ENCODE measurements around the gene BACH2. TPM values are rescaled to one million over a fixed set of nuclear protein-coding genes. Genes with fewer than 3 reads are reported as not detected.

BACH2 gene
- total RNA-seq, 1 donor from 2014 or later, result 4.3 TPM

DNA sequence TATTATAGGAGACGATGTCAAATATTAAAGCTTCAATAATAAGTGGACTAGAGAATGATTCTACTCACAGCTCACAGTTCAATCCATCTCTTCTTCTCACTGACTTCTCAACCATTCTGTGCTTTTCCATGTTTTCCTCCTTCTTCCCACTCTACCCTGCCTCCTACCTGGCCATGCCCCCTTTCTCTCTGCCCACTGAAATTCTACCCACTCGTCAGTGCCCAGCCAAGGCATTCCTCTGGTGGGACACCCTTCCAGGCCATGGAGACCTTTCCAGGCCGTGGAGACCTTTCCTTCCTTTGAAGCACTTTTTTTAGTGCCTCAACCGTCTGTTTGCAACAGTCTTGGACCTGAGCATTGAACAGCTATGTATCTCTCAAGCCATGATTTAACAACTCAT, 18.5 kb downstream of the BACH2 start:
- no peak for DNase-seq (ENCODE audit: low spot score)

- DNase-seq (ENCODE audit: low spot score), result no peak
These were observed 19.2 kb downstream of the BACH2 start for GRCh38 chr6:90277302-90278011.

- DNase-seq (ENCODE audit: low spot score), result peak; percentile 73
These were observed 22.1 kb downstream of the BACH2 start for GRCh38 chr6:90274451-90275030.

DNA sequence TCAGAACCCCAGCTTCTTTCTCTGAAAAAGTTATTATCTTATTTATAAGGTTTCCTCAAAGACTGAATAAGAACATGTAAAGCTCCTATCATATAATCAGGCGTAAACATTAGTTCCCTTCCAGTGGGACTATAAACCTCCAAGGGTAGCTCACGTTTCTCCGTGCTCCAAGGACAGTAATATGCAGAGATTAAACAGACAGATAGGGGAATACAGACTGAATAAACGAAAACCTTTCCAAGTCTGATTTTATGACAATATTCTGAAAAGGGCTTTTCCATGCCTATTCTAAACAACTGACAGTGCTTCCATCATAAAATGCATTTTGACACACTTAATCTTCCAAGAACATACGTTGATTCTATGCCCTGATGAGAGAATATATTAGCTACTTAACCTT, 22.8 kb downstream of the BACH2 start:
- no peak for DNase-seq (ENCODE audit: low spot score)

DNA sequence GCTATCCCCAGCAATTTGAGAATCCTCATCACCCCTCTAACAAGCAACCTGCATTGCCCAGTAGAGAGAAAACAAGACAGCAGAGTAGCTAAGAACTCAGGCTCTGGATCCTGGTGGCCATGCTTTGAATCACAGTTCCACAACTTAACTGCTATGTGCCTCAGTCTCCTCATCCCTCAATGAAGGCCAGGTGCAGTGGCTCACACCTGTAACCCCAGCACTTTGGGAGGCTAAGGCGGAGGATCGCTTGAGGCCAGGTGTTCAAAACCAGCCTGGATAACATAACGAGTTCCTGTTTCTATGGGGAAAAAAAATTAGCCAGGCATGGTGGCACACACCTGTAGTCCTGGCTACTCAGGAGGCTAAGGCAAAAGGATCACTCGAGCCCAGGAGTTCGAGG, 23.7 kb downstream of the BACH2 start:
- DNase-seq (ENCODE audit: low spot score), result no peak

- no peak for DNase-seq (ENCODE audit: low spot score)
These were observed 24.8 kb downstream of the BACH2 start for GRCh38 chr6:90271831-90272230.

DNA sequence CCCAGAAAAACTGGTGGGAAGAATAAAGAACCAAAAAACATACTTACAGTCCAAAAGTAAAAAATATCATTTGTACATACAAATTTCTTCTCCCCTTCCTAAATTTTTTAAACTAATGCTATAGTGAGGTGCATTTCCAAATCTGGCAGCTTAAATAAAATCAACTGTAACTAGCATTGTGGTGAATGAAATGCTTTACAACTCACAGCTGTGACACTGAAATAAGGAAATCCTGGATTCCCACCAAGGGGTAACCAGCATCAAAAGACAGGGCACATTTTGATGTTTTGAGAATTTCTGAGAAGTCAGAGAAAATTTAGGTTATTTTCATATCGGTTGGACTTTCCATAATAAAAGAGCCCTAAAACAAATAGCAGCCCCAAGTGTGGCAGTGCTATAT, 27.3 kb downstream of the BACH2 start:
- no peak for DNase-seq (ENCODE audit: low spot score)

DNA sequence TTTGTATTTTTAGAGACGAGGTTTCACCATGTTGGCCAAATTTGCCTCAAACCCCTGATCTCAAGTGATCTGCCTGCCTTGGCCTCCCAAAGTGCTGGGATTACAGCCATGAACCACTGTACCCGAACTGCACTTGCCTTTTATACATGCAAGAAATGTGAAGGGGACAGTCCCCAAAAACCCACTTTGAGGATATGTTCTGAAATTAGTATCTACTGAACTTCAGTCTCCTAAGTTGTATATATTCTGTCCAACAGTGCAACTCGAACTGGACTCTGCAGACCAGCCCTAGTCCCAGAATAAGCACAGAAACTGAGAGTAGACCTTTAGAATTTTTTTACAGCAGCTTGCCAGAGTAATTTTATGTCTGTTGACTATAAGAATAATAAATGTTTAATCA, 28.5 kb downstream of the BACH2 start:
- DNase-seq (ENCODE audit: low spot score), result no peak

DNA sequence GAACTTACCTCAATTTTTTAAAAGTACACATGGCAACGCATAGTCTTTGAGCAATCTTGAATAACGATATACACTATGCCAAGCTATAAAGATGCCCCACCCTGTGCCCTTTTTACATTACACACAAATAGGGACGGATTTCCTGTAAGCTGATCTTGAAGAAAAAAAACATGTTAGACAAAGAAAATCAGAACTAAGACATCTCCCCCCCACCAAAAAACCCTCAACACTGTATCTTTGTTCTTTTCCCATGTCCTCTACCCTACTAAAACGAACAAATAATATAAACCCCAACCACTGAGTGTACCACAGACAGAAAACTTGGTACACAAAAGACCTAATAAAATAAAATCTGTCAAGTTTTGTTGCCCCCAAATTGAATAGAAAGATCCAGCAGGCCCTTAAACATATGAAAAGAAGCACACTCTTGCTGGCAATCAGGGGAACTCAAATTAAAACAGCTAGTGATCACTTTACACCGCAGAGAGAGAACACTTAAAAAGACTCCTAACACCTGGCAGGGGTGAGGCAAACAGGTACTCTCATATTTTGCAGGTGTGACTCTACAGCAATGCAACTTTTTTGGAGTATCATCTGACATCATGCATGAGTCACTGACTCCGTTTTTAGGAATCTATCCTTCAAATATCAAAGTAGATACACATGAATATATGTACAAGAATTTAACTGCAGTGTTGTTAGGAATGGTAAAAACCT, 29.6 kb downstream of the BACH2 start:
- DNase-seq (ENCODE audit: low spot score), result no peak

- DNase-seq (ENCODE audit: low spot score), result no peak
These were observed 32.1 kb downstream of the BACH2 start for GRCh38 chr6:90264561-90264960.

DNA sequence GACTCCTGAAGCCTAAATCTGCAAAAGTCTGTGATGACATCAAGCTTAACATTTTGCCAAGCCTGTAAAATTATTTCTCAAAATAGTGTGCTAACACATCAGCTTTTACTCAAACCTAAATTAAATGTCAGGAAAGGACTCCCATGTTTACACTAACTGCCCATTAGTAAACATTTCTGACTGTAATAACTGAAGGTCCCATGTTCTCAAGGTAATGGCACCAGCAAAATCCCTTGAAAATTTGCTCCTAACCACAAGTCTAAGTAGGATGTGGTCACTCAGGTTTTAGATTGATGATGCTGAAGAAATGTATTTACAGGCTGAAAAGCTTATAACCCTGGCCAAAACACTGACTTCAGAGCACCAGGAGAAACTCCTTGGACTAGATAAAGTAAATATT, 33.0 kb downstream of the BACH2 start:
- no peak for DNase-seq (ENCODE audit: low spot score)

DNA sequence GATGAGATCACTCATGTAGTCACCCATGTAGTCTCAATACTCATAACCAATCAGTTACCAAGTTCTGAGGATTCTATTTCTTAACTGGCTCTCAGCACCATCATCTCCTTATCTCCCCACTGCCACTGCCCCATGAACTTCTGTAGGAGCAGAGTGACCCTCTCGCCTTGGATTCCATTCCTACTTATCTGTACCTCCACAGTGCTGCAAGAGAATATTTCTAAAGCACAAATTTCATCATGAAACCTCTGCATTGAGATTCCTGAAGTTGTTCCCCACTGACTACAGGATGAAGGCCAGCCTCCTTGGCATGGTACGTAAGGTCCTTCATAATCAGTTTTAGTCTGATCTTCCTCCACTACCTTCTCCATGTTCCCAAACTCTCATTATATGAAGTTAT, 34.8 kb downstream of the BACH2 start:
- no peak for DNase-seq (ENCODE audit: low spot score)

DNA sequence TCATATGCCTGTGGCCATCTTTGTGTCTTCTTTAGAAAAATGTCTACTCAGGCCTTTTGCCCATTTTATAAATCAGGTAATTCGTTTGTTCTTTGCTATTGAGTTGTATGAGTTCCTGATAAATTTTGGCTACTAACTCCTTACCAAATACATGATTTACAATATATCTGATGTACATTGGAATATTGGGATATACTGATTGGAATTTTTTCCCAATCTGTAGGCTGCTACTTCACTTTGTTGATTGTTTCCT, 39.2 kb downstream of the BACH2 start:
- no peak for DNase-seq (ENCODE audit: low spot score)

DNA sequence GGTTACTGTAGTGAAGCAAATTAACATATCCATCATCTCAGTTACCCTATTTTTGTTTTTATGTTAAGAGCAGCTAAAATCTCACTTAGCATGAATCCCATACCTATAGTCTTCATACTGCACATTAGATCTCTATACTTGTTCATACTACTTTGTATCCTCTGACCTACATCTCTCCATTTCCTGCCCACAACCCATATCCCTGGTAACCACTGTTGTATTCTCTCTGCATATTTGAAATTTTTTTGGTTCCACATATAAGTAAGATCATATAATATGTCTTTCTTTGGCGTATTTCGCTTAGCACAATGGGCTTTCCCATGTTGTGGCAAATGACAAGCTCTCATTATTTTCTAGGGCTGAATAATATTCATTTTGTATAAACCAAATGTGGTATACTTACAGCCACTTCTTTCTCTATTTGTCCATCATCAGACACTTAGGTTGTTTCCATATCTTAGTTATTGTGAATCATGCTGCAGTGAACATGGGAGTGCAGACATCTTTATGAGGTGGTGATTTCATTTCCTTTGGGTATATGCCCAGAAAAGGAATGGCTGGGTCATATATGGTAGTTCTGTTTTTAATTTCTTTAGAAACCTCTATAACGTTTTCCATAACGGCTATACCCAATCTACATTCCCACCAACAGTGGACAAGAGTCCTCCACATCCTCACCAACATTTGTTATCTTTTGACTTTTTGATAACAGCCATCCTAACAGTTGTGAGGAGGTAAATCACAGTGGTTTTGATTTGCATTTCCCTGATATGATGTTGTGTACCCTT, 39.8 kb downstream of the BACH2 start:
- DNase-seq (ENCODE audit: low spot score), result no peak

DNA sequence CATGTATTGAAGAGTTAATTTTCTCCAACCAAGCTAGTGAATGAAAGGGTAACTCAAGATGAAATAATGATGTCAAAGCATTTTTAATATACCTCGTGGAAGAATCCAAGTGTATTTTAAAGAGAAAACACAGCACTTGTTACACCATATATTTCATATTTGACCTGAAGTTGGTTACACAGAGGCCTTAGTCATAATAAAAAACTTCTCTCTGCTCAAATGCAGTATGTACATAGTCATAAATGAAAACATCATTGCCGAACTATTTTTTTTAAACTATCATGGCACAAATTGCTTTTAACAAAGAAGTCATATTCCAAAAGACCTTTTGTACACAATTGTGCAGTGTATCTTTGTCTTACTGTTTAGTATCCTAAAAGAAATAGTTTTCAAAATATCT, 43.0 kb downstream of the BACH2 start:
- no peak for DNase-seq (ENCODE audit: low spot score)

DNA sequence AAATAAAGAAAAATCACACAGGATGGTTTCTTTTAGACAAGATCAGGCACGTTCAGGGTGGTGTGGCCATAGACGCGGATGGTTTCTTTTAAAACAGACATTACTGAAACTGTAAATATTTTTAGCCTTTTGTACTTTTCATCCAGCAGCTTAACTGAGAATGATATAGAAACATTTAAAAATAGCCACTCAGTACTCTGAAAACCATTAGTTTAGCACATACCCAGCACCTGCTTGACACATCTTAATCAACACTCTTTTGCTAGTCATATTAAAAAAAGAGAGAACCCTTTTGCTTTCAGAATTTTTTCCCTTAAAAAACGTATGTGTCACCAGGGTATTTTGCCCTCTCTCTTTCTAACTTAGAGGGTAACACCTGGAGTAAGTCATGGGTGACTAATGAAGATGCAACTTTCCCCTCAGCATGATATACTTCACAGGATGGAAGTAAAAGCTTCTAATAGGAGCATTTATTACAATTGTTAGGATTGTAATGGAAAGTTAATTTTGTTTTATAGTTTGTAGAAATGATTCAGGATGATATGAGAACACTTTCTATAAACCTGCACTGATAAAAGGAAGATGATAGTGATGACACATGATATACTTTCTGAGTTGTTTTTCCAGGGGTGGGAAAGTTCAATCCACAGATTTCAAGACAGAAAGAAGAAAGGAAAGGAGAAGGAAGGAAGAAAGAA, 45.2 kb downstream of the BACH2 start:
- DNase-seq (ENCODE audit: low spot score), result no peak

DNA sequence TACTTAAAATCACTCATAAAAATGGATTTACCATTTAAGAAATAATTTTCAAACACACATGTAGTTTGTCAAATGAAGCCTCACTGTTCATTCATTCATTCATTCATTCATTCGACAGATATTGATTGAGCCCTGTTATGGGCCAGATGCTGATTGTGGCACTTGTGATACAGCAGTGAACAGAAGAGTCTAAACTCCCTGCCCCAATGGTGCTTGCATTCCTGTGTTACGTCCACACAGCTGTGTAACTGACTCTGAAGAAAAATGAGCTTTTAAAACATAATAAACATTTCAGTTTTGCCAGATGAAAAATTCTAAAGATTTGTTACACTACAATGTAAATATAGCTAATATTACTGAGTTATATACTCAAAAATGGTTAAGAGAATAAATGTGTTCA, 46.2 kb downstream of the BACH2 start:
- DNase-seq (ENCODE audit: low spot score), result no peak

DNA sequence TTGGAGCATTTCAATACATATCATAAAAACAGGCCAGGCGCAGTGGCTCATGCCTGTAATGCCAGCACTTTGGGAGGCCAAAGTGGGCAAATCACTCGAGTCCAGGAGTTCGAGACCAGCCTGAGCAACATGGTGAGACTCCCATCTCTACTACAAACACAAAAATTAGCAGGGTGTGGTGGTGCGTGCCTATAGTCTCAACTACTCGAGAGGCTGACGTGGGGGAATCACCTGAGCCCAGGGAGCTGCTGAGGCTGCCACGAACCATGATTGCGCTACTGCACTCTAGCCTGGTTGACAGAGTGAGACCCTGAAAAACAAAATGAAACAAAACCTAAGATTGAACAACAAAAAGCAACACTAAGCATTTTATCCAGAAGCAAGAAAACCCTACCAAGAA, 47.2 kb downstream of the BACH2 start:
- no peak for DNase-seq (ENCODE audit: low spot score)

GRCh38 chr6:90249034-90249433, 47.6 kb downstream of the BACH2 start:
- DNase-seq (ENCODE audit: low spot score), result no peak

DNA sequence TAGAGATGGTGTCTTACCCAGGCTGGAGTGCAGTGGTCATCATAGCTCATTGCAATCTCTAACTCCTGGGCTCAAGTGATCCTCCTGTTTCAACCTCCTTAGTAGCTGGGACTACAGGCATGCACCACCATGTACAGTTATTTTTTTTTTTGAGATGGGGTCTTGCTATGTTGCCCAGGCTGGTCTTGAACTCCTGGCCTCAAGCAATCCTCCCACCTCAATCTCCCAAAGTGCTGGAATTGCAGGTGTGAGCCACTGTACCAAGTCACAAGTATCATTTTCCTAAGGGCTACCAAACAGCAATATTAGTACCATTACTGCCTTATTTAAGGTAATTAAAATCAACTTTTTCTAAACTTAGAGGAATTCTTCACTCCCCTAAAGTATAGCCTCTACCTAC, 49.4 kb downstream of the BACH2 start:
- DNase-seq (ENCODE audit: low spot score), result no peak

DNA sequence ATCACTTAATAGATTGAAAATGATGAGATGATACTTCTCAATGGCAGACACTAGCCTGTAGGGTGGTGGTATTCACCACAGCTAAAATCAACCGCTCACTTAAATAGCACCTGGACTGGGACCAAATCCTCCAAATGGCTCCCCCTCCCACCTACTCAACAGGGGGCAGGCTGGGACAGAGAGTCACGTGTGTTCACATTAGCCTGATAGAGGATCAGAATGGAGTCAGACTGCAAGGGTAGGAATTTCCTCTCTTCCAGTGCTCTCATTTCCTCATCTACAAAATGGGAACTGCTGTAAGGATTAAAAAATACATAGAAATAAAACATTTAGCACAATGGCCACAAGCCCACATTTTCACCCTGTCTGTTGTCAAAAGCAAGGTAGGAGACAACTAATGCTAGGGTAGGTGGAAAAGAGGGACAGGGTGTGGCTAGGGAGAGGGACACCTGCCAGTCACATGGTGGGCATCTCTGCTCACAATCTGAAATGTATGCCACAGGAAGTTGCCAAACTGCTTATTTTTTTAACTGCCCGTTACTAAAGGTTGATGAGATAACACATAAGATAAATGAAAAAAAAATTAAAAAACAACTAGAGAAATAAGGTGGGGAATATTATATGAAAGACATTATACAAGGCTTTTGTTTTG, 55.3 kb downstream of the BACH2 start:
- no peak for DNase-seq (ENCODE audit: low spot score)

All from ureter (tissue), 1 donor.